HG03103 (cell line): Measurements from ENCODE around the gene SYNPO2.

Experiments
- ATAC-seq: cut with Tn5 transposase; IDR thresholded peaks from one replicate; pipeline ENCODE4 v1.9.1; 2021; ENCODE audit warnings: low read depth; ENCODE audit not compliant: unreplicated experiment

SYNPO2 gene

DNA sequence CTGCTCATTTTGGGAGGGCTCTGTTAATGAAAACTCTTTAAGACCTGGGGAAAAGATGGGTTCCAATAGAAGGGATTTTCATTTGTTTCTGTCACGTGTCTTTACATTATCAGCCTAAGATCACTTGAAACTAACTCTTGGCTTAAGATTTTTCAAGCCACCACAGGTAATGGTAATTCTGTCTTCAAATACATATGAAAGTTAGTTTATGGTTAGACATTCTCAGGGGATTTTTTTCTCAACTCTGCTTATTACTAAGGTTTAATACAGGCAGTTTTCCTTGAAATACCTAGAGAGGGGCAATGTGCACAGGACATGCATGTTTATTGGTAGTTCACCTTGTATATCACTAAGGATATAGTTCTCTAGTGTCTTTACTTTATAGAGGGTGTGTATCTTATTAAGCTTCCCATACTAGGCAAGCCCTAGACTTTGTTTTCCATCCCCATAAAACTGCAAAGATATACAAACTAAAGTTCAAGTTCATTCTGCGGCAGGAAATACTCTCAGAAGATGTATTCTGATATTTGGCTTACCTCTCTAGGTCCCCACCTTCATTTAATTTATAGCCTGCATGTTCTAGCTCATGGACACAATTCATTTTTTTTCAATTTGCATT lies 208.7 kb downstream of the SYNPO2 start:
- ATAC-seq: no peak

DNA sequence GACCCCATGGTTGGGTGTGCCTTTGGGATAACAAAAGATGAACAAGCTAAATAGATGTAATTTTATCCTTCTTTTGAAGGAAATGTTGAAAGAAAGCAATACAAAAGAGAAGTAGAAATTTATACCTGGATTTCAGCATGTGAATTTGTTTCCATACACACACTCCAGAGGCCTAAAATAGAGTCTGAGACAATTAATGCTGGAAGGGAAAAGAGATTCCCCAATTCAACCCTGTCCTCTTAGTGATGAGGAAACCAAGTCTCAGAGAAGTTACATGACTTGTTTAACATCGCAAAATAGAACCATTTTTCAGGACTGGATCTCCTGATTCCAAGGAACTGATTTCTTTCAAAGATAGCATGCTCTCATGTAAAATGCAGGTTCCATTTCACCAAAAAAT lies 209.7 kb downstream of the SYNPO2 start:
- no peak for ATAC-seq

DNA sequence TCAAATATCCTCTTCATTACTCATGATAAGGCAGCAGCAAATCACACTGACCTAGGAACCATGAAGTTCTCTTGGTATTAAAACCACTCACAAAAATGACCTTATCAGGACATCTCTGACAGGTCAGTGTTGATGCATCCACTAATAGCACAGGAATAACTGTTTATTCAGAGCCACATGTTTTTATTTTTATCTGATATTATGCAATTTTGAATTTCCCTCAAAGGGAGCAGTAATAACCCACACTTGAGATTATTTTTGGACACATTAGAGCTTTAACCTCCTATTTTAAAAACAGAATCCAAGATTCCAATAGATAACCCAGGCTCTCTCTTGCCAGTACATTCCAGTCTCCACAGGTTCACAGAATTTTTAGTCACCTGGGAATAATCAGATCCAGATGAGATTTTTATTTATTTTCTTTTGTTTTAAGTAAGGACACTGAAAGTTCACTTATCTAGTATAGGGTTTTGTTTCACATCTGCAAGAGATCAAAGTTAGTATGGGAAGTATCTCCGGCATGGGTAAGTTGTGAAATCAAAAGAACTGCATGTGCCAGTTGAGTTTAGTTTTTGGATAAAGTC lies 210.7 kb downstream of the SYNPO2 start:
- no peak for ATAC-seq

DNA sequence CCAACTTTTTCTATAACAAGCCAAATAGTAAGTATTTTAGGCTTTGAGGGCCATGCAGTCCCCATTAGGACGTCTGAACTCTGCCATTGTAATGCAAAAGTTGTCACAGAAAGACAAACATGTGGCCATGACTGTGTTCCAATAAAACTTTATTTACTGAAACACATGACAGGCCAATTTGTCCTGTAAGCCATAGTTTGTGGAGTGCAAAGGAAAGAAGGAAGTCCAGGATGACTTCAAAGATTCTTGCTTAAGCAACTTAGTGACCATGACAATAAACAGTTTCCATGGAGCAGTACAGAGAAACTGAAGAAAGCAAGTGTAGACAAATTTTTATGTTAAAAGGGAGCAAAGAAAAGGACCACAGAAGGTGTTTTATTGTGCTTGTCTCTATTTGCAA lies 212.0 kb downstream of the SYNPO2 start:
- ATAC-seq: no peak

DNA sequence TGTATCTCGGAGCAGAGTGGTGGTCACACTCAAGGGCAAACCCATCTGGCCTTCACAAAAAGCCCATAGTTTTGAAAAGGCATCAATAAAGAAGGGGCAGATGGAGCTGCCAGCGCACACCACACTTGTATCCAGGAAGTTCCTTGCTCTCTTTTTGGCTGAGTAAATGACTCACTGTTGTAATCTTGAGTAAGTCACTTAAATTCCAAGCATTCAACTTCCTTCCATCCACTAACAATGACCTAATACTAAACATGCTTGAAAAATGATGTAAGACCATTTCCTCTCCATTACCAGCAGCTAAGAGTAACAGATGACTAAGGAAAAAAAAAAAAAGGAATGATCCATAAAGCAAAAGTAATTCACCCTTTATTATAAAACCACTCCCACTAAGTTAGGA lies 214.6 kb downstream of the SYNPO2 start:
- ATAC-seq: no peak

DNA sequence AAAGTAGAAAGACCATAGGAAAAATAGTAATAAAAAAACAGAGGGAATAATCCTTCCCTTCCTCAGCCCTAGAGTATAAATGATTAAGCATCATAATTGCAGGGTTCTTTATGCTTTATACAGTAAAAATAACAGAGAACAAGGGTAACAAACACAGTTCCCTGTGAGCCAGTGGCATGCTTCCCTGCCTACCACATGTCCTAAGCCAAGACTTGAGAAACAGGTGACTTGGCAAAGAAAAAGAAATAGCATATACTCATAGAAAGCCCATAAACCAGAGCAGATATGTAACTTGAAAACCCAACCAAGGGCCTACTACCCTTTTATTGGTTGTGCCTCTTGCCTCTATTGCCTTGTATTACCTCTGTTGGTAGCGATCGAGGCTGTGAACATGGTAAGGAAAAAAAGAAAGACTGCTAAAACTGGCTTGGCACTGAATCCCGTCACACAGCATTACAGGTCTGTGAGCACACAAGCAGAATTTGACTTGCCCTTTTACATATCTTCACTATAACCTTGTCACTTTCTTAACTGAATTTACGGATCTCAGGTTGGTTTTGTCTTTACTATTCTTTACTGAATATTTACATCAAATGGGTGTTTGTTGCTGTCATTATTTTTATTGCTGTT lies 216.1 kb downstream of the SYNPO2 start:
- no peak for ATAC-seq

DNA sequence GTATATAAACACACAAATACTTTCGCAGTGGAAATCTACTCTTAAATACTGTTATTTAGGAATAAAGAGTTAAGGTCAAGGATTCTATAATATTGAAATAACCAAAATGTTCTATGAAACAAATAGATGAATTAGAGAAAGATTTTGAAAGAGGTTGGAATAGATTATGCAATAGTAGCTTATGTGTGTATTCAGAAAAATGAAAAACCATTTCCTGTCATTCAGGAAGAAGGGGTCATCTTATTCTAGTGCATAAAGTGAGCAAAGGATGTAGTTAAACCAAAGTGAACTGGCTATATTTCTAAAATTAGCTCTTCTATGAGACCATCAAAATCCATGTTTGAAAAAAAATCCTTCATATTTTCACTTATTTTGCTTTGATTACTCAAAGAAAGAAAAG lies 217.0 kb downstream of the SYNPO2 start:
- no peak for ATAC-seq

DNA sequence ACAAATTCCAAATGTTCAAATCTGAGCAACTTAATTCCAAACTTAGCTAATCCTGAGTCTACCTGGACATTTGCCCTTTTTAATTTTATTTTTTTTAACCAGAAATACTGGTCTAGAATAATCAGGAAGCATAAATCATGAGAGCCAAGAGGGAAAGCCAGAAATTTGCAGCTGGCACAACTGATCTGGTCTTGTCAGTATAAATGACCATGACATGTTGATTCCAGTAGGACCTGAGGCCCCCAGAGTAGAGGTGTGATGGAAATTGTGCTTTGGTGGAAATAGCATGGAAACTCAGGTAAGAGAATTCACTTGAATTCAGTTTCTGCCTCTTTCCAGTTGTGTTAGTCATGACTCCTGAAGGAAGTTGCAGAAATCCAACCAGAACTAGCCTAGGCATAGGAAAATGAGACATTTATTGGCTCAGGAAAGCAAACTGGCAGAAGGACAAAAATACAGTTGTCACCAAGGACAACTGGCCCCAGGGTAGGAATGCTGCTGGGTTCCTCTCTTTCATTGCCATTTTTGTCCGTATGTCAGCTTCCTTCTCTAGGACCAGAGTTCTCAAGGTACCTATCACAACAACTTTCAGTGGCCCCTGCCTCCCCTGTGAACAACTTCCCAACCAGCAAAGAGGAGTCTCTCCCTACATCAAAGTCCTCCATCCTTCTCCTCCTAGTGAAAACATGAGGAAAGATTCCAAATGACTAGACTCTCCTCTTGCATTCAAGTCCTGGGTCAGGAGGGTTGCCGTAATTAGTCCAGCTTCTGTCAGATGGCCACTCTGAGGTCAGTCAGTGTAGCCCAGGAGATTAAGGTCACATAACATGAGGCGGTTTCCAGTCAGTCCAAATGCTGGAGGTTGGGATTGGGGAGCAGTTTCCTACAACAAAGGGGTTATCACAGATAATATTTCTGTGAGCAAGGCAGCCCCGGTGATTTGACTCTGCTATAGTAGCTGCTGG lies 217.7 kb downstream of the SYNPO2 start:
- ATAC-seq: no peak

DNA sequence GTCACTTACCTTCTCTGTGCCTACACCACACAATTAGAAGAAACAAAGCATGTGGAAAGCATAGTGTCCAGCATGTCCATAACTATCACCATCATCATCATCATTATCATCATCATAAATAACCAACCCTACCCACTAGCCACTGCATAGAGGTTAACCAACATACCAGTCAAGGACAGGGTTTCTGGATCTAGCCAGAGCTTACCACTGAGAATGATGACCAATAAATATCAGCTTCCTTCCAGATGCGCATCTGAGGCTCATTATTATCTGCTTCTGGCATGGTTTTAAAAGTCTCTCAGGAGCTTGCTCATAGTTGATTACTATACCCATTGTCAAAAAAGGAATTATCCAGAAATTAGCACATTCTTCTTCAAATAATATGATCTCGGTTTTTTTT lies 221.5 kb downstream of the SYNPO2 start:
- no peak for ATAC-seq
